ENCODE results near the gene UQCR10. TPM values are rescaled to one million over a fixed set of nuclear protein-coding genes. Genes with fewer than 3 reads are reported as not detected.

Gene UQCR10
- total RNA-seq, 1 experiment from 2014 or later: 93.7 TPM

DNA sequence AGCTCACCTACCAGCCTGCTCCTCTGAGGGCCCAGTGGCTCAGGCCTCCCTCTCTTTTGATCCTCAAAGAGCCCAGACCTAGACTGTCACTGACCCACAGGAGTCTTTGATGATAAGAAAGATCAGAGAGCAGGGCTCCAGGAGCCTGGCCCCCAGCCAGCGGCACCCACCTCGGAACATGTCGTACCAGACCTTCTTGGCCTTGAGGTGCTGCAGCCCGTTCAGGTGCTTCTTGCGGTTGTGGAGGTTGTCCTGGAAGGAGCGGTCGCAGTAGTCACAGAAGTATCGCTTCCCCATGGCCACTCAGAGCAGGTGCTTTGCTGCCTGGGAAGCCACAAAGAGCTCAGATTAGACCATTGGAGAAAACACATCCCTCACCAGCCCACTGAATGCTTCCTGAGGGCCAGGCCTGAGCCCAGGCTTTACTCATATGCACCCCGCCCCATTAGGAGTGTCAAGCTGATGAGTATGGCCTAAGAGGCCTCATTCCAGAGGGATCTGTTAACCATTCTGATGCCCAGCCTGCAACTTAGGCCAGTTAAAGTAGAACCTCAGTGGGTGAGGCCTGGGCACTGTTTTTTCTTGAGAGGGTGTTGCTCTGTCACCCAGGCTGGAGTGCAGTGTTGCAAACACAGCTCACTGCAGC is 18.8 kb upstream of the UQCR10 start:
- Histone ChIP-seq H3K4me3 (ENCODE audit: low read depth in 2 of 2, low read length in 2 of 2) (no peak overlapping the region), H3K4me1 (ENCODE audit: control insufficient read depth, insufficient read depth, low read length) (no peaks in the 10 kb centered on the region), H3K9me3 (ENCODE audit: control insufficient read depth, insufficient read depth, low read depth, low read length) (no peaks in the 10 kb centered on the region), H3K27me3 (ENCODE audit: control insufficient read depth, insufficient read depth, low read length) (no peaks in the 10 kb centered on the region), H3K27ac (ENCODE audit: low read length) (no peak overlapping the region), H3K36me3 (ENCODE audit: control insufficient read depth, insufficient read depth, low read length) (no peaks in the 10 kb centered on the region)
- CTCF ChIA-PET: no interaction called here
- BruUV-seq (replicated peaks): no TSS peak
- in situ Hi-C loops (cut with HindIII; ENCODE audit: low pct_unique_long_range_greater_than_20kb, low sequenced_read_pairs) (no loop called here), intact Hi-C loops (cut with micrococcal nuclease; ENCODE audit: unreplicated experiment) (no loop called here)
- DNase-seq (ENCODE audit: low read depth, low spot score) (no peak), ATAC-seq (no peak)
- POLR2A ChIA-PET: no interaction called here
- TF ChIP-seq SIN3A (IDR thresholded peaks at IDR 0.05; ENCODE audit: borderline replicate concordance, insufficient read depth, low read depth, low read length) (no peak), POLR2AphosphoS5 (IDR thresholded peaks at IDR 0.05; ENCODE audit: low read depth, low read length) (no peak), TCF7L2 (IDR thresholded peaks at IDR 0.05; ENCODE audit: low read depth, low read length) (no peak)
- TF ChIP-seq, protein P1, sequence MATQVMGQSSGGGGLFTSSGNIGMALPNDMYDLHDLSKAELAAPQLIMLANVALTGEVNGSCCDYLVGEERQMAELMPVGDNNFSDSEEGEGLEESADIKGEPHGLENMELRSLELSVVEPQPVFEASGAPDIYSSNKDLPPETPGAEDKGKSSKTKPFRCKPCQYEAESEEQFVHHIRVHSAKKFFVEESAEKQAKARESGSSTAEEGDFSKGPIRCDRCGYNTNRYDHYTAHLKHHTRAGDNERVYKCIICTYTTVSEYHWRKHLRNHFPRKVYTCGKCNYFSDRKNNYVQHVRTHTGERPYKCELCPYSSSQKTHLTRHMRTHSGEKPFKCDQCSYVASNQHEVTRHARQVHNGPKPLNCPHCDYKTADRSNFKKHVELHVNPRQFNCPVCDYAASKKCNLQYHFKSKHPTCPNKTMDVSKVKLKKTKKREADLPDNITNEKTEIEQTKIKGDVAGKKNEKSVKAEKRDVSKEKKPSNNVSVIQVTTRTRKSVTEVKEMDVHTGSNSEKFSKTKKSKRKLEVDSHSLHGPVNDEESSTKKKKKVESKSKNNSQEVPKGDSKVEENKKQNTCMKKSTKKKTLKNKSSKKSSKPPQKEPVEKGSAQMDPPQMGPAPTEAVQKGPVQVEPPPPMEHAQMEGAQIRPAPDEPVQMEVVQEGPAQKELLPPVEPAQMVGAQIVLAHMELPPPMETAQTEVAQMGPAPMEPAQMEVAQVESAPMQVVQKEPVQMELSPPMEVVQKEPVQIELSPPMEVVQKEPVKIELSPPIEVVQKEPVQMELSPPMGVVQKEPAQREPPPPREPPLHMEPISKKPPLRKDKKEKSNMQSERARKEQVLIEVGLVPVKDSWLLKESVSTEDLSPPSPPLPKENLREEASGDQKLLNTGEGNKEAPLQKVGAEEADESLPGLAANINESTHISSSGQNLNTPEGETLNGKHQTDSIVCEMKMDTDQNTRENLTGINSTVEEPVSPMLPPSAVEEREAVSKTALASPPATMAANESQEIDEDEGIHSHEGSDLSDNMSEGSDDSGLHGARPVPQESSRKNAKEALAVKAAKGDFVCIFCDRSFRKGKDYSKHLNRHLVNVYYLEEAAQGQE (IDR thresholded peaks at IDR 0.05; ENCODE audit: insufficient read depth in 1 of 2, low read depth in 2 of 2, low read length in 1 of 2): no peak
- TF ChIP-seq, protein P2, sequence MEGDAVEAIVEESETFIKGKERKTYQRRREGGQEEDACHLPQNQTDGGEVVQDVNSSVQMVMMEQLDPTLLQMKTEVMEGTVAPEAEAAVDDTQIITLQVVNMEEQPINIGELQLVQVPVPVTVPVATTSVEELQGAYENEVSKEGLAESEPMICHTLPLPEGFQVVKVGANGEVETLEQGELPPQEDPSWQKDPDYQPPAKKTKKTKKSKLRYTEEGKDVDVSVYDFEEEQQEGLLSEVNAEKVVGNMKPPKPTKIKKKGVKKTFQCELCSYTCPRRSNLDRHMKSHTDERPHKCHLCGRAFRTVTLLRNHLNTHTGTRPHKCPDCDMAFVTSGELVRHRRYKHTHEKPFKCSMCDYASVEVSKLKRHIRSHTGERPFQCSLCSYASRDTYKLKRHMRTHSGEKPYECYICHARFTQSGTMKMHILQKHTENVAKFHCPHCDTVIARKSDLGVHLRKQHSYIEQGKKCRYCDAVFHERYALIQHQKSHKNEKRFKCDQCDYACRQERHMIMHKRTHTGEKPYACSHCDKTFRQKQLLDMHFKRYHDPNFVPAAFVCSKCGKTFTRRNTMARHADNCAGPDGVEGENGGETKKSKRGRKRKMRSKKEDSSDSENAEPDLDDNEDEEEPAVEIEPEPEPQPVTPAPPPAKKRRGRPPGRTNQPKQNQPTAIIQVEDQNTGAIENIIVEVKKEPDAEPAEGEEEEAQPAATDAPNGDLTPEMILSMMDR (IDR thresholded peaks at IDR 0.05): no peak

DNA sequence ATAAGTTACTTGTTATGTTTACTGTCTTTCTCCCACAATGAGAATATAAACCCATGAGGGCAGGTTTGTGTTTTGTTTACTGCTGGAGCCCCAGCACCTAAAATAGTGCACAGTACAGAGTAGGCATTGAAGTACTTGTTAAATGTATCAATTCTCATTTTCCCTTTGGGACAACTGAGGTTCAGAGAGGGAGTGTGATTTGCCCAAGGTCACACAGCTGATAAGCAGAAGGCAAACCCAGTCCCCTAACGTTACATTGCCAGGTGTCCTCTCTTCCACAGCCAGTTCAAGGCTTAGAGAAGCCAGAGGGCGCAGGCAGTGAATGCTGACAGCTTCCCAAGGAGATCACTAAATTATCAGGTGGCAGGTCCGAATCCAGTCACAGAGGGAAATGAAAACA is 17.1 kb upstream of the UQCR10 start:
- Histone ChIP-seq H3K27ac (ENCODE audit: low read length) (no peak overlapping the region), H3K4me3 (ENCODE audit: low read depth in 2 of 2, low read length in 2 of 2) (no peak overlapping the region), H3K4me1 (ENCODE audit: control insufficient read depth, insufficient read depth, low read length) (no peaks in the 10 kb centered on the region), H3K27me3 (ENCODE audit: control insufficient read depth, insufficient read depth, low read length) (no peaks in the 10 kb centered on the region), H3K36me3 (ENCODE audit: control insufficient read depth, insufficient read depth, low read length) (no peaks in the 10 kb centered on the region), H3K9me3 (ENCODE audit: control insufficient read depth, insufficient read depth, low read depth, low read length) (no peaks in the 10 kb centered on the region)
- TF ChIP-seq POLR2AphosphoS5 (IDR thresholded peaks at IDR 0.05; ENCODE audit: low read depth, low read length) (no peak), TCF7L2 (IDR thresholded peaks at IDR 0.05; ENCODE audit: low read depth, low read length) (no peak), SIN3A (IDR thresholded peaks at IDR 0.05; ENCODE audit: borderline replicate concordance, insufficient read depth, low read depth, low read length) (no peak)
- TF ChIP-seq, protein P2 (IDR thresholded peaks at IDR 0.05): no peak
- TF ChIP-seq, protein P1 (IDR thresholded peaks at IDR 0.05; ENCODE audit: insufficient read depth in 1 of 2, low read depth in 2 of 2, low read length in 1 of 2): no peak
- ChIA-PET POLR2A (no interaction called here), CTCF (no interaction called here)
- no peak for DNase-seq (ENCODE audit: low read depth, low spot score)
- intact Hi-C loops (cut with micrococcal nuclease; ENCODE audit: unreplicated experiment): no loop called here
- in situ Hi-C loops (cut with HindIII; ENCODE audit: low pct_unique_long_range_greater_than_20kb, low sequenced_read_pairs): no loop called here
- no peak for ATAC-seq
- no TSS peak for BruUV-seq (replicated peaks)

All from Panc1 (cell line).